HepG2 (cell line): Measurements from ENCODE around the gene ASXL1. TPM values are rescaled to one million over a fixed set of nuclear protein-coding genes. Genes with fewer than 3 reads are reported as not detected.

ENCODE experiments used
- BRCA1 ChIP-seq: sonication (generic); formaldehyde crosslinking; IDR thresholded peaks from 2 replicates; pipeline ENCODE4 v1.4.0; 2020; ENCODE audit warnings: missing genetic modification reagents
- FOXP1 ChIP-seq, 2 experiments: fragments of 450-650 bp in 1 of 2; IDR thresholded peaks; 2 replicates each; pipeline ENCODE4 v1.6.1; 2017 to 2018; ENCODE audit warnings: antibody characterized with exemption in 1 of 2
- HNRNPL ChIP-seq: fragments of 200-400 bp; formaldehyde crosslinking; IDR thresholded peaks from 2 replicates; pipeline ENCODE4 v1.6.1; 2017; ENCODE audit warnings: mild to moderate bottlenecking, low read depth, low read length
- KLF12 ChIP-seq: sonication (generic); formaldehyde crosslinking; IDR thresholded peaks from 2 replicates; pipeline ENCODE4 v1.4.0; 2020; ENCODE audit warnings: missing genetic modification reagents, borderline replicate concordance
- NFE2L2 ChIP-seq: fragments of 150-350 bp; IDR thresholded peaks from 2 replicates; pipeline ENCODE4 v1.6.1; 2014; ENCODE audit warnings: low read length
- PAWR ChIP-seq: sonication (generic); formaldehyde crosslinking; IDR thresholded peaks from 2 replicates; pipeline ENCODE4 v1.4.0; 2020; ENCODE audit warnings: missing genetic modification reagents, mild to moderate bottlenecking, borderline replicate concordance
- REL ChIP-seq: sonication (generic); formaldehyde crosslinking; conservative IDR thresholded peaks from 2 replicates; pipeline ENCODE4 v1.8.0; 2022; ENCODE audit warnings: mild to moderate bottlenecking, missing genetic modification reagents, moderate library complexity
- RNF2 ChIP-seq: fragments of 450-650 bp; conservative IDR thresholded peaks from 2 replicates; pipeline ENCODE4 v1.6.1; 2016; ENCODE audit warnings: low read depth
- ZBTB42 ChIP-seq: sonication (generic); formaldehyde crosslinking; IDR thresholded peaks from 2 replicates; pipeline ENCODE4 v1.5.0; 2020; ENCODE audit warnings: mild to moderate bottlenecking, missing genetic modification reagents
- ZMAT3 ChIP-seq: sonication (generic); formaldehyde crosslinking; conservative IDR thresholded peaks from 2 replicates; pipeline ENCODE4 v1.7.0; 2021; ENCODE audit warnings: missing genetic modification reagents
- ZNF20 ChIP-seq: sonication (generic); formaldehyde crosslinking; IDR thresholded peaks from 2 replicates; pipeline ENCODE4 v1.4.0; 2020; ENCODE audit warnings: mild to moderate bottlenecking, moderate library complexity, missing genetic modification reagents
- ZNF331 ChIP-seq: sonication (generic); formaldehyde crosslinking; IDR thresholded peaks from 2 replicates; pipeline ENCODE4 v1.4.0; 2020; ENCODE audit warnings: missing genetic modification reagents
- polyA plus RNA-seq, 8 experiments: library from polyadenylated mRNA; depleted of rRNA in 3 of 8; stranded (reverse) in 7 of 8; unstranded in 1 of 8; fragments of >200 nt; fragmentation: Illumina TruSeq in 4 of 8; extraction: Trizol in 4 of 8; gene quantifications; 2 replicates each; pipeline versions ENCODE4 v1.2.1 to v1.2.3, GENCODE V29; 2011 to 2016; ENCODE audit warnings: low read depth in 4 of 8, missing spikeins in 1 of 8, mixed read lengths in 1 of 8; ENCODE audit not compliant: insufficient read depth in 1 of 8
- total RNA-seq, 5 experiments: library from RNA; depleted of rRNA; stranded (reverse); fragments of >200 nt; fragmentation: Illumina TruSeq; extraction: Trizol; gene quantifications; 2 replicates each; pipeline ENCODE4 v1.2.3, GENCODE V29; 2016; ENCODE audit warnings: low read depth in 1 of 5
- TF ChIP-seq, protein P1 (sequence below): sonication (generic); formaldehyde crosslinking; IDR thresholded peaks from one replicate; pipeline ENCODE4 v1.5.1; 2020; ENCODE audit warnings: mild to moderate bottlenecking, missing genetic modification reagents; ENCODE audit errors: not compliant biosample characterization
- TF ChIP-seq, protein P2 (sequence below): sonication (generic); formaldehyde crosslinking; IDR thresholded peaks from 2 replicates; pipeline ENCODE4 v1.4.0; 2020; ENCODE audit warnings: mild to moderate bottlenecking, missing genetic modification reagents
- TF ChIP-seq, protein P3 (sequence below): sonication (generic); formaldehyde crosslinking; IDR thresholded peaks from 2 replicates; pipeline ENCODE4 v1.5.0; 2020; ENCODE audit warnings: missing genetic modification reagents
- TF ChIP-seq, protein P4 (sequence below): sonication (generic); formaldehyde crosslinking; IDR thresholded peaks from 2 replicates; pipeline ENCODE4 v1.4.0; 2020; ENCODE audit warnings: mild to moderate bottlenecking, missing genetic modification reagents
- TF ChIP-seq, protein P5 (sequence below): IDR thresholded peaks from 2 replicates; pipeline ENCODE4 v1.6.1; 2016; ENCODE audit warnings: control low read depth
- TF ChIP-seq, protein P6 (sequence below): sonication (generic); formaldehyde crosslinking; IDR thresholded peaks from 2 replicates; pipeline ENCODE4 v1.8.1; 2023; ENCODE audit warnings: mild to moderate bottlenecking, missing genetic modification reagents

The ASXL1 gene
- total and polyA plus RNA-seq, 2 of the 13 experiments (the other 11 are each of a cell fraction or from before 2014, with no cell fraction given): 62.1 to 74.8 TPM

DNA sequence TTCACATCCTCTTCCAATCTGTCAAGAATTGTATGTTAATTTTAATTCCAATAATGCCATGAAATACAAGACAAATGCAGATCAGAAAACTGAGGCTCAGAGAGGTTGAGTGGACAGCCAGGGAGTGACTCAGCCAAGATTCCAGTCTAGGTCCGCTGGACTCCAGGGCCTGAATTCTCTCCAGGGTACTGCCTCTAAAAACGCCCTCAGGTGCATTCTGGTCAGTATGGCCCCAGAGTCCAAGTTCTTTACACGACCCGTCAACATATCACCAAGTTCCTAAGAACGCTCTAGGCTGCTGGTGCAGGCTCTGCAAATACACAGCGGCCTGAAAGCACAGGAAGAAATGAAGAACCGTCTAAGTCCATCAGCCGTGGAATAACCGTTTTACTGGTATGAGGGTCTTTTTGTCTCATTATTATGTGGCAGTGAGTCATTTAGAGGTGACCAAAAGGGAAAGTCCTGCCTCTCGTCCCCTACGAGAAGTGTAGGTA lies 709 bp upstream of the ASXL1 start (continued):
- TF ChIP-seq, protein P1, sequence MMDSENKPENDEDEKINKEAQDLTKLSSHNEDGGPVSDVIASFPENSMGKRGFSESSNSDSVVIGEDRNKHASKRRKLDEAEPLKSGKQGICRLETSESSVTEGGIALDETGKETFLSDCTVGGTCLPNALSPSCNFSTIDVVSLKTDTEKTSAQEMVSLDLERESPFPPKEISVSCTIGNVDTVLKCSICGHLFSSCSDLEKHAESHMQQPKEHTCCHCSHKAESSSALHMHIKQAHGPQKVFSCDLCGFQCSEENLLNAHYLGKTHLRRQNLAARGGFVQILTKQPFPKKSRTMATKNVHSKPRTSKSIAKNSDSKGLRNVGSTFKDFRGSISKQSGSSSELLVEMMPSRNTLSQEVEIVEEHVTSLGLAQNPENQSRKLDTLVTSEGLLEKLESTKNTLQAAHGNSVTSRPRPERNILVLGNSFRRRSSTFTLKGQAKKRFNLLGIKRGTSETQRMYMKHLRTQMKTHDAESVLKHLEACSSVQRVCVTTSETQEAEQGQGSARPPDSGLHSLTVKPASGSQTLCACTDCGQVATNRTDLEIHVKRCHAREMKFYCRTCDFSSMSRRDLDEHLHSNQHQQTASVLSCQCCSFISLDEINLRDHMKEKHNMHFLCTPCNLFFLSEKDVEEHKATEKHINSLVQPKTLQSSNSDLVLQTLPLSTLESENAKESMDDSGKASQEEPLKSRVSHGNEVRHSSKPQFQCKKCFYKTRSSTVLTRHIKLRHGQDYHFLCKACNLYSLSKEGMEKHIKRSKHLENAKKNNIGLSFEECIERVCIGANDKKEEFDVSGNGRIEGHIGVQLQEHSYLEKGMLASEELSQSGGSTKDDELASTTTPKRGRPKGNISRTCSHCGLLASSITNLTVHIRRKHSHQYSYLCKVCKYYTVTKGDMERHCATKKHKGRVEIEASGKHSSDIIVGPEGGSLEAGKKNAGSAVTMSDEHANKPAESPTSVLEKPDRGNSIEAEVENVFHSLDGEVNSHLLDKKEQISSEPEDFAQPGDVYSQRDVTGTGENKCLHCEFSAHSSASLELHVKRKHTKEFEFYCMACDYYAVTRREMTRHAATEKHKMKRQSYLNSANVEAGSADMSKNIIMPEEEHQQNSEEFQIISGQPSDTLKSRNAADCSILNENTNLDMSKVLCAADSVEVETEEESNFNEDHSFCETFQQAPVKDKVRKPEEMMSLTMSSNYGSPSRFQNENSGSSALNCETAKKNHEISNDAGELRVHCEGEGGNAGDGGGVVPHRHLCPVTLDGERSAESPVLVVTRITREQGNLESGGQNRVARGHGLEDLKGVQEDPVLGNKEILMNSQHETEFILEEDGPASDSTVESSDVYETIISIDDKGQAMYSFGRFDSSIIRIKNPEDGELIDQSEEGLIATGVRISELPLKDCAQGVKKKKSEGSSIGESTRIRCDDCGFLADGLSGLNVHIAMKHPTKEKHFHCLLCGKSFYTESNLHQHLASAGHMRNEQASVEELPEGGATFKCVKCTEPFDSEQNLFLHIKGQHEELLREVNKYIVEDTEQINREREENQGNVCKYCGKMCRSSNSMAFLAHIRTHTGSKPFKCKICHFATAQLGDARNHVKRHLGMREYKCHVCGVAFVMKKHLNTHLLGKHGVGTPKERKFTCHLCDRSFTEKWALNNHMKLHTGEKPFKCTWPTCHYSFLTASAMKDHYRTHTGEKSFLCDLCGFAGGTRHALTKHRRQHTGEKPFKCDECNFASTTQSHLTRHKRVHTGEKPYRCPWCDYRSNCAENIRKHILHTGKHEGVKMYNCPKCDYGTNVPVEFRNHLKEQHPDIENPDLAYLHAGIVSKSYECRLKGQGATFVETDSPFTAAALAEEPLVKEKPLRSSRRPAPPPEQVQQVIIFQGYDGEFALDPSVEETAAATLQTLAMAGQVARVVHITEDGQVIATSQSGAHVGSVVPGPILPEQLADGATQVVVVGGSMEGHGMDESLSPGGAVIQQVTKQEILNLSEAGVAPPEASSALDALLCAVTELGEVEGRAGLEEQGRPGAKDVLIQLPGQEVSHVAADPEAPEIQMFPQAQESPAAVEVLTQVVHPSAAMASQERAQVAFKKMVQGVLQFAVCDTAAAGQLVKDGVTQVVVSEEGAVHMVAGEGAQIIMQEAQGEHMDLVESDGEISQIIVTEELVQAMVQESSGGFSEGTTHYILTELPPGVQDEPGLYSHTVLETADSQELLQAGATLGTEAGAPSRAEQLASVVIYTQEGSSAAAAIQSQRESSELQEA (CRISPR knock-in tag): no peak
- TF ChIP-seq ZNF331 (CRISPR knock-in tag): no peak
- TF ChIP-seq, protein P2, sequence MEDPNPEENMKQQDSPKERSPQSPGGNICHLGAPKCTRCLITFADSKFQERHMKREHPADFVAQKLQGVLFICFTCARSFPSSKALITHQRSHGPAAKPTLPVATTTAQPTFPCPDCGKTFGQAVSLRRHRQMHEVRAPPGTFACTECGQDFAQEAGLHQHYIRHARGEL (CRISPR knock-in tag): 0 out of 2 replicates have a peak, but pooled peaks have one; percentile 75
- no peak for TF ChIP-seq HNRNPL
- TF ChIP-seq, protein P3, sequence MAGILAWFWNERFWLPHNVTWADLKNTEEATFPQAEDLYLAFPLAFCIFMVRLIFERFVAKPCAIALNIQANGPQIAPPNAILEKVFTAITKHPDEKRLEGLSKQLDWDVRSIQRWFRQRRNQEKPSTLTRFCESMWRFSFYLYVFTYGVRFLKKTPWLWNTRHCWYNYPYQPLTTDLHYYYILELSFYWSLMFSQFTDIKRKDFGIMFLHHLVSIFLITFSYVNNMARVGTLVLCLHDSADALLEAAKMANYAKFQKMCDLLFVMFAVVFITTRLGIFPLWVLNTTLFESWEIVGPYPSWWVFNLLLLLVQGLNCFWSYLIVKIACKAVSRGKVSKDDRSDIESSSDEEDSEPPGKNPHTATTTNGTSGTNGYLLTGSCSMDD (CRISPR knock-in tag): no peak
- TF ChIP-seq NFE2L2: no peak
- TF ChIP-seq KLF12 (CRISPR knock-in tag): no peak
- TF ChIP-seq, protein P4, sequence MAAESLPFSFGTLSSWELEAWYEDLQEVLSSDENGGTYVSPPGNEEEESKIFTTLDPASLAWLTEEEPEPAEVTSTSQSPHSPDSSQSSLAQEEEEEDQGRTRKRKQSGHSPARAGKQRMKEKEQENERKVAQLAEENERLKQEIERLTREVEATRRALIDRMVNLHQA: no peak
- 0 out of 2 replicates have a peak, but pooled peaks have one; percentile 46 for TF ChIP-seq PAWR (CRISPR knock-in tag)
- no peak for TF ChIP-seq REL (CRISPR knock-in tag)
- TF ChIP-seq FOXP1 (IDR thresholded peaks at IDR 0.05): no peak
- TF ChIP-seq FOXP1 (CRISPR knock-in tag; IDR thresholded peaks at IDR 0.05): no peak; the same call in 1 of the 2 replicates
- TF ChIP-seq, protein P5, sequence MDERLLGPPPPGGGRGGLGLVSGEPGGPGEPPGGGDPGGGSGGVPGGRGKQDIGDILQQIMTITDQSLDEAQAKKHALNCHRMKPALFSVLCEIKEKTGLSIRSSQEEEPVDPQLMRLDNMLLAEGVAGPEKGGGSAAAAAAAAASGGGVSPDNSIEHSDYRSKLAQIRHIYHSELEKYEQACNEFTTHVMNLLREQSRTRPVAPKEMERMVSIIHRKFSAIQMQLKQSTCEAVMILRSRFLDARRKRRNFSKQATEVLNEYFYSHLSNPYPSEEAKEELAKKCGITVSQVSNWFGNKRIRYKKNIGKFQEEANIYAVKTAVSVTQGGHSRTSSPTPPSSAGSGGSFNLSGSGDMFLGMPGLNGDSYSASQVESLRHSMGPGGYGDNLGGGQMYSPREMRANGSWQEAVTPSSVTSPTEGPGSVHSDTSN (CRISPR knock-in tag): no peak
- no peak for TF ChIP-seq ZNF20 (CRISPR knock-in tag)
- TF ChIP-seq ZMAT3: no peak
- no peak for TF ChIP-seq ZBTB42 (CRISPR knock-in tag)
- TF ChIP-seq, protein P6, sequence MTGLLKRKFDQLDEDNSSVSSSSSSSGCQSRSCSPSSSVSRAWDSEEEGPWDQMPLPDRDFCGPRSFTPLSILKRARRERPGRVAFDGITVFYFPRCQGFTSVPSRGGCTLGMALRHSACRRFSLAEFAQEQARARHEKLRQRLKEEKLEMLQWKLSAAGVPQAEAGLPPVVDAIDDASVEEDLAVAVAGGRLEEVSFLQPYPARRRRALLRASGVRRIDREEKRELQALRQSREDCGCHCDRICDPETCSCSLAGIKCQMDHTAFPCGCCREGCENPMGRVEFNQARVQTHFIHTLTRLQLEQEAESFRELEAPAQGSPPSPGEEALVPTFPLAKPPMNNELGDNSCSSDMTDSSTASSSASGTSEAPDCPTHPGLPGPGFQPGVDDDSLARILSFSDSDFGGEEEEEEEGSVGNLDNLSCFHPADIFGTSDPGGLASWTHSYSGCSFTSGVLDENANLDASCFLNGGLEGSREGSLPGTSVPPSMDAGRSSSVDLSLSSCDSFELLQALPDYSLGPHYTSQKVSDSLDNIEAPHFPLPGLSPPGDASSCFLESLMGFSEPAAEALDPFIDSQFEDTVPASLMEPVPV: no peak
- TF ChIP-seq RNF2: no peak
- no peak; the same call in 1 of the 2 replicates for TF ChIP-seq BRCA1 (CRISPR knock-in tag)
